Adipose tissue (tissue), 3 donors: ENCODE measurements around the gene TRIM22. TPM values are rescaled to one million over a fixed set of nuclear protein-coding genes. Genes with fewer than 3 reads are reported as not detected.
A peak's percentile ranks its signal among the peaks of the same experiment; 100 is the strongest.
"Not testable (repeated sequence)": the region's sequence is repeated elsewhere in the genome, so short reads cannot be mapped to it uniquely, and the experiment has no call there.

ENCODE experiments used
- H3K27ac ChIP-seq: one replicate; pipeline ENCODE4 v1.5.1; 2013; ENCODE audit warnings: low read depth, low read length
- WGBS, 3 donors: extraction: QIAGEN DNeasy Blood & Tissue Kit; methylation state at CpG; one replicate each; pipeline ENCODE4 v1.1.7; 2013; 5-methylcytosine and 5-hydroxymethylcytosine counted together
- polyA plus RNA-seq, 3 donors: library from polyadenylated mRNA; stranded (reverse); fragments of 200-250 nt; gene quantifications; one replicate each; pipeline ENCODE4 v1.2.3, GENCODE V29; 2013
- donor health status: healthy with polysubstance abuse.
- donor health status: Bipolar disorder and iron deficiency.
- donor health status: healthy.

The TRIM22 gene, protein sequence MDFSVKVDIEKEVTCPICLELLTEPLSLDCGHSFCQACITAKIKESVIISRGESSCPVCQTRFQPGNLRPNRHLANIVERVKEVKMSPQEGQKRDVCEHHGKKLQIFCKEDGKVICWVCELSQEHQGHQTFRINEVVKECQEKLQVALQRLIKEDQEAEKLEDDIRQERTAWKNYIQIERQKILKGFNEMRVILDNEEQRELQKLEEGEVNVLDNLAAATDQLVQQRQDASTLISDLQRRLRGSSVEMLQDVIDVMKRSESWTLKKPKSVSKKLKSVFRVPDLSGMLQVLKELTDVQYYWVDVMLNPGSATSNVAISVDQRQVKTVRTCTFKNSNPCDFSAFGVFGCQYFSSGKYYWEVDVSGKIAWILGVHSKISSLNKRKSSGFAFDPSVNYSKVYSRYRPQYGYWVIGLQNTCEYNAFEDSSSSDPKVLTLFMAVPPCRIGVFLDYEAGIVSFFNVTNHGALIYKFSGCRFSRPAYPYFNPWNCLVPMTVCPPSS
- polyA plus RNA-seq: 10 to 100 TPM in 2 of 3 donors, 1 to 10 TPM in 1; 8.3 to 43.7 (median 22.8) TPM

DNA sequence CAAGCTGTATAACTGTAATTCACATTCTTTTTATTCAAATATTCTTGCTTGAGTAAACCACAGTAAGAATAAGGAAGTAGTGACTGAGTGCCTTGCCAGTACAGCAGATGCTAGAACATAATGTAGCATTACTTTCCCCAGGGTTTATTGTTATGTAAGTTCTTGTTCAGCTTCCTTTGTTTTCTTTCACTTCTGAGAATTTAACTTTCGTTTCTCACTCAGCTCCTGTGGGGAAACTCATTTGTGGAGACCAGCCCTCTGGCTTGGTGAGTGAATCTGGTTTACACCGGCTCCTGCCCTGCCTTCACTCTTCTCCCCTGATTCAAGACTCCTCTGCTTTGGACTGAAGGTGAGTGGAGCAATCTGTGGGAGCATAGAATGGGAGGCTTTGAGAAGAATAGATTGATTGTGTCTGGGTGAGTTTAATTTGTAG, at the start of gene TRIM22:
TSS of gene TRIM22 (plus strand) at position 240 of the 433 bp plus-strand sequence. CDS start 6,443 bp downstream, outside the sequence.
- WGBS, 3 donors: 0 to 50% (median 2%) methylated on average over 2 of the region's 2 CpGs
- peak within 1 kb of the TSS; percentile 14 for H3K27ac ChIP-seq

DNA sequence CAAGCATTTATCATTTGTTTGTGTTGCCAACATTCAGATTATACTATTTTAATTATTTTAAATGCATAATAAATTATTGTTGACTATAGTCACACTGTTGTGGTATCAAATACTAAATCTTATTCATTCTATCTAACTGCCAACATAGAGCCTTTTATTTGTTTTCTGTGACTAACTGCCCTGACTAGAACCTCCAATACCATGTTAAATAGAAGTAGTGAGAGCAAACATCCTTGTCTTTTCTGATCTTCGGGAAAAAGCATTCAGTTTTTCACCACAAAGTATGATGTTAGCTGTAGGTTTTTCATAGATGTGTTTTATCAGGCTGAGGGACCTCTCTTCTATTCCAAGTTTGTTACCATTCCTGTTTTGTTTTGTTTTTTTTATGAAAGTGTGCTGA, 49.6 kb upstream of the TRIM22 start:
- H3K27ac ChIP-seq: no peak overlapping the region
- WGBS, 3 donors: 86 to 99% (median 95%) methylated on average over 1 of the region's 1 CpG

- no peak overlapping the region for H3K27ac ChIP-seq
Measured at GRCh38 chr11:5643585-5643984, 46.0 kb upstream of the TRIM22 start.

DNA sequence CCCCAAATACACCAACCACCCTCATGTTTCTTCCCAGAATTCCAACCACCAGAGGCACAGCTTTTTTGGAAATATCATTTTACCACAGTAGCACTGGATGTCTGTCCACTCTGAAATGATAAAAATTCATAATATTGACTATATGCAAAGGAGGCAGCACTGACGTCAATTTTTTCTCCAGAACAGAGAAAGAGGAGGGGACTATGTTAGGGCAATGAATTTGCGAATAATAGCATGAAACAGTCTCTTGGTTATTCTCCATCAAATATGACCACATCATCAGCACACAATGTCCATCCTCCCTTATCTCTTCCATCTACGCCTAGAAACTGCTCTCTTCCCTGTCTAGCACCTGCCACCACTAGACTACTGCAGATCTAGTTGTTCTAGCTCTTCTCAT, 43.5 kb upstream of the TRIM22 start:
- H3K27ac ChIP-seq: no peak overlapping the region
- 89 to 93% (median 91%) methylated on average over 3 of the region's 3 CpGs for WGBS, 3 donors

- no peak overlapping the region for H3K27ac ChIP-seq
- 94 to 98% (median 97%) methylated on average over 4 of the region's 4 CpGs for WGBS, 3 donors
Measured at GRCh38 chr11:5655474-5655873, 34.1 kb upstream of the TRIM22 start.

DNA sequence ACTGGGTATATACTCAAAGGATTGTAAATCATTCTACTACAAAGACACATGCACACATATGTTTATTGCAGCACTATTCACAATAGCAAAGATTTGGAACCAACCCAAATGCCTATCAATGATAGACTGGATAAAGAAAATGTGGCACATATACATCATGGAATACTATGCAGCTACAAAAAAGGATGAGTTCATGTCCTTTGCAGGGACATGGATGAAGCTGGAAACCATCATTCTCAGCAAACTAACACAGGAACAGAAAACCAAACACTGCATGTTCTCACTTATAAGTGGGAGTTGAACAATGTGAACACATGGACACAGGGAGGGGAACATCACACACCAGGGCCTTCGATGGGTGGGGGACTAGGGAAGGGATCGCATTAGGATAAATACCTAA, 32.6 kb upstream of the TRIM22 start:
- not testable (repeated sequence) for H3K27ac ChIP-seq
- WGBS, 3 donors: 95 to 100% (median 99%) methylated on average over 2 of the region's 2 CpGs

DNA sequence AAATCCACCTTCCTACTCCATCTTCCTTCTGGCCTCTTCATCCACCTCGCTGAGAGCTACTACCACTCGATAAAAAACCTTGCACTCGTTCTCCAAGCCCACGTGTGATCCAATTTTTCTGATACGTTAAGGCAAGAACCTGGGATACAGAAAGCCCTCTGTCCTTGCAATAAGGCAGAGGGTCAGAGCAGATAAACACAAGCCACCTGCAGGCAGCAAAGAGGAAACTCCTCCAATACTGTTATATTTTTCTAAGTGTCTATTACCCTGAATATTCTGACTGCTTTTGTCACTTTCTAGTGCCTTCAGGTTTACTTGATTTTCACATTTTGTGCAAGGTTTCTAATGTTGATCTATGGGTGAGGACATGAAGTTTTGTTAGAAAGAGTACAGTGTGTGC, 31.3 kb upstream of the TRIM22 start:
- no peak overlapping the region for H3K27ac ChIP-seq
- 93 to 94% (median 93%) methylated on average over 5 of the region's 5 CpGs for WGBS, 3 donors

DNA sequence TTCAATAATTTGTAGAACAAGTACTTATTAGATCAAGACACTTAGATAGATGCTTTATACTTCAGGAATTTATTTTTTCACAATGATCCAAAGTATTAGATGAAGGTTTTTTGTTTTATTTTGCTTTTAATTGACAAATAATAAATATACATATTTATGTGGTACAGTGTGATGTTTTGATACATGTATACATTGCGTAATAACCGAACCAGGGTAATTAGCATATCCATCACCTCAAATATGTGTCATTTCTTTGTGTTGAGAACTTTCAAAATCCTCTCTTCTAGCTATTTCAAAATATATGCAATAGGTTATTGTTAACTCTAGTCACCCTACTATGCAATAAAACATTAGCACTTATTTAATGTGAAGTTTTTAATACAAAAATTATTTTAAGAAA, 26.1 kb upstream of the TRIM22 start:
- H3K27ac ChIP-seq: no peak overlapping the region
- 87 to 99% (median 93%) methylated on average over 2 of the region's 2 CpGs for WGBS, 3 donors

- H3K27ac ChIP-seq: no peak overlapping the region
- 89 to 94% (median 93%) methylated on average over 4 of the region's 4 CpGs for WGBS, 3 donors
Measured at GRCh38 chr11:5665051-5665570, 24.5 kb upstream of the TRIM22 start.

DNA sequence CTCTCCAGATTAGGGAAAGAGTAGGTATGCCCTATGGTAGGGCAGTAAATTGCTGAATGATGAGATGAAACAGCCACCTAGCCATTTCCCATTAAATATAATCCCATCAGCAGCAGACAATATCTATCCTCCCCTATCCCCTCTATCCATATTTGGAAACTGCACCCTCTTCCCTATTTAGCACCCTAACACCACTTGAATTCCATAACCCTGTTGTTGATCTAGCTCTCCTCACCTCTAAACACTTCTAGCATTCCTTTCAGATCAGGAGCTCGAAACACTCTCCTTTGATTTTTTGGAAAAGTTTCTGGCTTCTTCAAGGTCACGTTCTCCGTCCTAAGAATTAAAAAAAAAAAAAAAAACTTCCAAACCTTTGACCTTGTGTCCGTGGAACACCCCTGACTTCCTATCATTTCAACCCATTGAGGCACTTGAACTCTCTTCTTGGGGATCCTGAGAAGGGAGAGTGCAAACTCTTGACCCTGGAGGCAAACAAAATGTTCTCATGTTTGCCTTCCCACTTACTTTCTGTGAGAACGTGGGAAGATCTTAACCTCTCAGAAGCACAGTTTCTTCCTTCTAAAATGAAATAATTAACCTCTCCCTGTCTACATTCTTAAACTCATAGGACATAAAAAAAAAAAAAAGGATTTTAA, 23.7 kb upstream of the TRIM22 start:
- 57 to 81% (median 79%) methylated on average over 5 of the region's 5 CpGs for WGBS, 3 donors

DNA sequence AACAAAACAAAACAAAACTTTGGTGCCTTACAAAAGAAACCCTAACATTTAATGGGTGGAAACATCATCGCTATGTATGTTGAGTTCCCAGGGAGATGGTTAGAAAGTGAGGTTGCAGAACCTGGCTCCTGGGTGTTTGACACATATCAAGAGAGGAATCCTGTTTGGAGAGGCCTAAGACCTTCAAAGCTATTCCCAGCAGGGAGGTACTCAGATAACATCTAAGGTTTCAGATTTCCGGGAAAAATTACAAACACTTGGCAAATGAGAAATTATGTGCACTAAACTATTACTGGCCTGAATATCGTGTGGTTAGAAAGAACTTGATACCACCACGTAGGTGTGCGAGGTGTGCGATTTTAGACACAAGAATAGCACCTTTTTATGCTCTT, 23.2 kb upstream of the TRIM22 start:
- 73 to 85% (median 84%) methylated on average over 6 of the region's 6 CpGs for WGBS, 3 donors
- no peak overlapping the region for H3K27ac ChIP-seq

More for the DNA sequence above, 23.7 kb upstream of the TRIM22 start:
- H3K27ac ChIP-seq: no peak overlapping the region

GRCh38 chr11:5671831-5672230, 17.8 kb upstream of the TRIM22 start:
- H3K27ac ChIP-seq: no peak overlapping the region

DNA sequence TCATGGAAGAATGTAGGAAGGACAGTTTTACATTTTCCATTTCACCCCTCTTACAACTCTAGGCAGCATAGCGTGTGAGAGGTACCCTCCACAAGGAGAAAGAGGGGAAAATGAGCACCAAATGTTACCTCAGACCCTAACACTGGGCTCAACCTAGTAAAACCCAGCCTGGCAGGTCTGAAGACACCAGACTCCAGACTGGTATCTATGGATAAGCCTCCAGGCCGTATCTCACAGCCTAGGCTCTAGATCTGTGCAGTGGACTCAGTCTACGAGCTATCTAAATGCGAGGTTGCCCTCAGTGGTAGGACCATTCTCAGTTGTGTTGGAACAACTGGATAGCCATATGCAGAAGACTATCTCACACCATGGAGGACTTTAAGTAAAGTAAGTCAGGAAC, 15.2 kb upstream of the TRIM22 start:
- H3K27ac ChIP-seq: no peak overlapping the region
- 96 to 98% (median 97%) methylated on average over 4 of the region's 4 CpGs for WGBS, 3 donors

- WGBS, 3 donors: 95 to 97% (median 95%) methylated on average over 7 of the region's 7 CpGs
- no peak overlapping the region for H3K27ac ChIP-seq
Measured at GRCh38 chr11:5679811-5680210, 9.8 kb upstream of the TRIM22 start.

GRCh38 chr11:5682890-5683441, 6.6 kb upstream of the TRIM22 start:
- WGBS, 3 donors: 81 to 95% (median 89%) methylated on average over 23 to 33 of the region's 33 CpGs
- not testable (repeated sequence) for H3K27ac ChIP-seq

GRCh38 chr11:5683620-5684019, 6.0 kb upstream of the TRIM22 start:
- 54 to 59% (median 55%) methylated on average over 7 of the region's 7 CpGs for WGBS, 3 donors

GRCh38 chr11:5684036-5684645, 5.4 kb upstream of the TRIM22 start:
- WGBS, 3 donors: 24 to 35% (median 31%) methylated on average over 5 to 8 of the region's 8 CpGs
- no peak overlapping the region for H3K27ac ChIP-seq

More at GRCh38 chr11:5683620-5684019, 6.0 kb upstream of the TRIM22 start:
- not testable (repeated sequence) for H3K27ac ChIP-seq

- 1 to 2% (median 2%) methylated on average over 13 of the region's 13 CpGs for WGBS, 3 donors
- H3K27ac ChIP-seq: peak within 1 kb of the TSS; percentile 58
Measured at GRCh38 chr11:5684646-5685362, 4.8 kb upstream of the TRIM22 start, which contains the start of gene TRIM5. Gene TRIM5 (minus strand): TSS chr11:5685074. CDS start chr11:5680177, 4,897 bp downstream.
